K562 (cell line): ENCODE measurements around the gene AARSD1. TPM values are rescaled to one million over a fixed set of nuclear protein-coding genes. Genes with fewer than 3 reads are reported as not detected.

Source experiments
- ATF2 ChIP-seq: sonication (generic); formaldehyde crosslinking; IDR thresholded peaks from 2 replicates; pipeline ENCODE4 v1.8.1; 2022; ENCODE audit warnings: missing genetic modification reagents
- ATF7 ChIP-seq: fragments of 450-650 bp; IDR thresholded peaks from 2 replicates; pipeline ENCODE4 v1.7.1; 2014; ENCODE audit warnings: mild to moderate bottlenecking, moderate library complexity
- DEAF1 ChIP-seq: fragments of 450-650 bp; formaldehyde crosslinking; IDR thresholded peaks from 2 replicates; pipeline ENCODE4 v1.4.0; 2020; ENCODE audit warnings: mild to moderate bottlenecking, moderate library complexity
- DMBX1 ChIP-seq: fragments of 250-450 bp; sonication (Bioruptor Pico); IDR thresholded peaks from 2 replicates; pipeline ENCODE4 v1.8.0; 2022; ENCODE audit warnings: inconsistent platforms, mild to moderate bottlenecking, moderate library complexity, borderline replicate concordance
- ELF2 ChIP-seq: fragments of 250-450 bp; sonication (Bioruptor Pico); IDR thresholded peaks from 2 replicates; pipeline ENCODE4 v1.5.0; 2021; ENCODE audit warnings: mild to moderate bottlenecking
- HDAC1 ChIP-seq, 2 experiments: fragments of 450-650 bp; IDR thresholded peaks; 2 replicates each; pipeline ENCODE4 v1.6.1; 2016 to 2017; ENCODE audit warnings: inconsistent platforms in 1 of 2, mild to moderate bottlenecking in 1 of 2, moderate library complexity in 1 of 2
- HNRNPLL ChIP-seq: fragments of 200-400 bp; formaldehyde crosslinking; IDR thresholded peaks from 2 replicates; pipeline ENCODE4 v1.6.1; 2017; ENCODE audit warnings: low read length, low read depth, mild to moderate bottlenecking; ENCODE audit not compliant: poor library complexity, severe bottlenecking
- HOMEZ ChIP-seq: fragments of 250-450 bp; sonication (Bioruptor Pico); IDR thresholded peaks from 2 replicates; pipeline ENCODE4 v1.4.0; 2020; ENCODE audit warnings: mild to moderate bottlenecking, moderate library complexity
- NEUROD1 ChIP-seq: fragments of 150-350 bp; IDR thresholded peaks from 2 replicates; pipeline ENCODE4 v1.6.1; 2014; ENCODE audit warnings: borderline replicate concordance, low read length, low read depth; ENCODE audit not compliant: partially characterized antibody
- PRDM10 ChIP-seq: fragments of 450-650 bp; IDR thresholded peaks from 2 replicates; pipeline ENCODE4 v1.6.1; 2018; ENCODE audit not compliant: partially characterized antibody
- SP2 ChIP-seq: IDR thresholded peaks from 2 replicates; pipeline ENCODE4 v1.6.1; 2011; ENCODE audit warnings: mild to moderate bottlenecking, low read depth, low read length, moderate library complexity; ENCODE audit not compliant: poor library complexity, severe bottlenecking; ENCODE audit errors: extremely low read depth
- SRF ChIP-seq, 2 experiments: fragments of 250-450, 450-650 bp in 1 of 2; sonication (Bioruptor Pico) in 1 of 2; sonication (generic) in 1 of 2; formaldehyde crosslinking; IDR thresholded peaks; 2 replicates each; pipeline versions ENCODE4 v1.5.0 to v1.5.1; 2020 to 2022; ENCODE audit warnings: mild to moderate bottlenecking in 1 of 2, missing genetic modification reagents in 1 of 2
- TAF1 ChIP-seq: IDR thresholded peaks from 2 replicates; pipeline ENCODE4 v1.6.1; 2011; ENCODE audit warnings: mild to moderate bottlenecking, low read length, moderate library complexity; ENCODE audit not compliant: insufficient read depth, control insufficient read depth, severe bottlenecking; ENCODE audit errors: extremely low read depth
- ZNF354B ChIP-seq: fragments of 250-450 bp; sonication (Bioruptor Pico); IDR thresholded peaks from 2 replicates; pipeline ENCODE4 v1.4.0; 2020
- ZNF395 ChIP-seq: fragments of 200-800 bp; sonication (Bioruptor generic); IDR thresholded peaks from 2 replicates; pipeline ENCODE4 v1.6.1; 2017; ENCODE audit warnings: missing genetic modification characterization, missing compliant biosample characterization
- polyA plus RNA-seq, 8 experiments: library from polyadenylated mRNA; depleted of rRNA in 4 of 8; stranded (reverse) in 5 of 8; unstranded in 3 of 8; fragments of >200 nt; fragmentation: Nextera tagmentation in 2 of 8; fragmentation: Illumina TruSeq in 1 of 8; extraction: Ambion mirVana in 2 of 8; extraction: Trizol in 1 of 8; gene quantifications; 2 replicates each; pipeline versions ENCODE4 v1.2.1 to v1.2.3, GENCODE V29; 2011 to 2014; ENCODE audit warnings: inconsistent platforms in 1 of 8, missing spikeins in 1 of 8
- total RNA-seq, 7 experiments: library from RNA; depleted of rRNA in 6 of 7; stranded (reverse); fragments of >200 nt in 6 of 7; fragmentation: Illumina TruSeq in 2 of 7; extraction: Trizol in 2 of 7; gene quantifications; 2 replicates each; pipeline versions ENCODE4 v1.2.1 to v1.2.3, GENCODE V29; 2011 to 2021; ENCODE audit warnings: low replicate concordance in 1 of 7

Gene AARSD1
- total and polyA plus RNA-seq, 9 of the 15 experiments (the other 6 are each of a cell fraction or from before 2014, with no cell fraction given), result 51.7 to 98.5 (median 68.6) TPM

- TF ChIP-seq PRDM10 (peak; percentile 75), SP2 (peak; percentile 37), ELF2 (CRISPR knock-in tag) (peak; percentile 99), DEAF1 (CRISPR knock-in tag) (peak; percentile 55; the same call in 1 of the 2 replicates), NEUROD1 (peak; percentile 86), SRF (CRISPR knock-in tag; IDR thresholded peaks at IDR 0.05) (peak in 1 of 2 experiments; percentile 83; a peak in 1 of 4 replicates), HOMEZ (CRISPR knock-in tag) (no peak), ZNF395 (CRISPR knock-in tag) (peak; percentile 94), ATF7 (peak; percentile 97), HNRNPLL (peak; percentile 62), DMBX1 (CRISPR knock-in tag) (no peak), ZNF354B (no peak), ATF2 (CRISPR knock-in tag) (no peak), TAF1 (peak; percentile 94), HDAC1 (IDR thresholded peaks at IDR 0.05) (peak in 1 of 2 experiments; percentile 88; a peak in 2 of 4 replicates)
Observed at GRCh38 chr17:42997984-42998938, 34.0 kb upstream of the AARSD1 start, which contains the start of gene RPL27 (continued).
